ENCODE data around the gene ZNF134.

The ZNF134 gene

DNA sequence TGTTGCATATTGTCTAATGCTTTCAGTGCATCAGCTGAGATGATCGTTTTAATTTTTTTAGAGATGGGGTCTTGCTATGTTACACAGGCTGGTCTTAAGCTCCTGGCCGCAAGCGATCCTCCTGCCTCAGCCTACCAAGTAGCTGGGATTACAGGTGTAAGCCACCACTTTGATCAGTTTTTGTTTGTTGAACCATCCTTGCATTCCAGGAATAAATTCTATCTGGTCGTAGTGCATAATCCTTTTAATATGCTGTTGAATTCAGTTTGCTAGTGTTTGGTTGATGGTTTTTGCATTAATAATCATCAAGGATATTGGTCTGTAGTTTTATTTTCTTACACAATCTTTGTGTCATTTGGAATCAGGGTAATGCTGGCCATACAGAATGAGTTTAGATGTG, 23.3 kb downstream of the ZNF134 start:
- DNase-seq (ENCODE audit: low read depth in 2 of 2): no peak

DNA sequence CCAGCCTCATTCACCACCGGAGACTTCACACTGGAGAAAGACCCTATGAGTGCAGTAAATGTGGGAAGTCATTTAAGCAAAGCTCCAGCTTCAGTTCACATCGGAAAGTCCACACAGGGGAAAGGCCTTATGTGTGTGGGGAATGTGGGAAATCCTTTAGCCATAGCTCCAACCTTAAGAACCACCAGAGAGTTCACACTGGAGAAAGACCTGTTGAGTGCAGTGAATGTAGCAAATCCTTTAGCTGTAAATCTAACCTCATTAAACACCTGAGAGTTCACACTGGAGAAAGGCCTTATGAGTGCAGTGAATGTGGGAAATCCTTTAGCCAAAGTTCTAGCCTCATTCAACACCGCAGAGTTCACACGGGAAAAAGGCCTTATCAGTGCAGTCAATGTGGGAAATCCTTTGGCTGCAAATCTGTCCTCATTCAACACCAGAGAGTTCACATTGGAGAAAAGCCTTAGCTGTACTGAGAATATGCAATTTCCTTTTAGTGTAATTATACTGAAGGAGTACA, 27.7 kb downstream of the ZNF134 start:
- DNase-seq (ENCODE audit: low read depth in 2 of 2): no peak

DNA sequence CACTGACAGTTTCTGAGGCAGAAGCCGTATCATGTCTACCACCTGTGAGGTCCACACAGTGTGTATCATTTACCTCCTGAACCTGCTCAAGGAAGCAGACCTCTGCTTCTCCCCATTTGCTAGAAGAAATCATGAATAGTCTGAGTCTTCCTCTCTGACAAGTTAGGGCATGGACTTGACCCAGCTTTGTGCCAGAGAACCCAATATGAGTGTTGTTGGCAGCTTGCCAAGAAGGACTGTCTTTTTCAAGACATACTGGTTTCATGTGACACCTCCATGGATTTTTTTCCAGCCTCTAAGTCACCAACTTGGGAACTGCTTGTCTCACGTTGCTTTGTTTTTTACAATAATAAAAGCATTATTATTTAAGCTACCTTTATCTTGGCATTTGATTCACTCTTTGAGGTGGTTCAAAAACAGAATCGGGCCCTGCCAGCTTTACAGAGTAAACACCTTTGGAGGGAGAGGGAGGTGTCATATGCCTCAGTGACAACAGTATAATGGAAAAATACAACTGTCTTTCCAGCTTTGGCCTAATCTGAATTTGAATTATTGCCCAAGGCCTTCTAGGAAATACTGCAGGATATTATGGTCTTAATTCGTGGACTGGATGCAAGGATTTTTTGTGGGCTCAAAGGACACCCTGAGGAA, 28.5 kb downstream of the ZNF134 start:
- DNase-seq (ENCODE audit: low read depth in 2 of 2): no peak

DNA sequence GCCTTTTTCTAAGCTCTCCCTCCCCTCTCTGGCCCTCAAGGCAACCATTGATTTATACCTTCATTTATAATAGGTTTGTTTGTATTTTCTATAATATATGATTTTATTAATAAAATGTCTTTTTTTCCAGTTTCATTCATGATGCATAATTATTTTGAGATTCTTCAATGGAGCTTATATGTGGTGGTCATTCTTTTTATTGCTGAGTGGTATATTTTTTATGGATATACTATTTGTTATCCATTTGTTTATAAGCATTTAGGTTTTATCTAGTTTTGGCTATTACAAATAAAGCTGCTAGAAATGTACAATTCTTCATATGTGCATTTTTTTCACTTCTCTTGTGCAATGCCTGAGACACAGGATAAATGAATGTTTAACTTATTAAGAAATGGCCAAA, 29.7 kb downstream of the ZNF134 start:
- no peak for DNase-seq (ENCODE audit: low read depth in 2 of 2)

DNA sequence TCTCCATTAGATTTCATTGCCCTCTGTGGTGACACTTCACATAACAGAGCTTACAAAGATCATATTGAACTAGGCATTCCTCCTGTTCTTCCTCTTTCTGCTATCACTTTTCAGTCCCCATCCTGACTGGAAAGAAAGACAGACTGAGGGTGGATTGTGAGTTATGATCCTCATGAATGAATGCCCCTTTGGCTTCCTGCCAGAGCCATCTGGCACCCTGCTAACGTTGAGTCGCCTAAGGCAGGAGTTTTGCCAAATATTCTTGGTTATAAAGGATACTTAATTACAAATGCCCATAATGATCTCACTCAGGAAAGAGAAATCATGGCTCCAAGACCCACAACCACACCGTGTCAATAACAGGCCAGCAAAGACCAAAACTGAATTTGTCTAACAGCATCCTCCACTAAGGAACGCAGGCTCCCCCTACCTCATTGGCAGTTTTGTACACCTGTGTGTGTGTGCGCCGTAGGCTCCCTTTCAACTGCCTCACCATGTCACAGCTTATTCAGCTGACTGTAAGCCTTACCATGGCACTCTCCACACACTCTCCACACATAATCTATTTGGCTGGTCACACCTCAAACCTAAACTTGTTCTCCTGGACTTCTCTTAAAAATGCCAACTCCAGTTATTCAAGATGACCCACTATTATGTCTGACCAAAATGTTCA, 34.4 kb downstream of the ZNF134 start:
- no peak for DNase-seq (ENCODE audit: low read depth in 2 of 2)

DNA sequence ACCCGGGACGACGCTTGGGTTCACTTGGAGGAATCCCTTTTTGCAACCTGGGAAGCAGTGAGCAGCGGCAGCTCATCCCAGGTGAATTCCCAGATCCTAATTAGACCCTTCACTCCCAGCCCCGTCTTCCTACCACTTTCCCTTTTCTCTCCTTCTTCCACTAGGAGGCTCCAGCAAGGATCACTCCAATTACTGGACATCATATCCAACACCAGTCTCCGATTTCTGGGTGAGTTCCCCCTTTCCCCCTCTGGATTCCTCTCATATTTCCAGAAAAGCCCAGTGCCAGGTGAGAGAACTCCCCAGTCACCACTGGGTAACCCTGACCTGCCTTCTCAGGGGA, 37.6 kb downstream of the ZNF134 start:
- no peak for DNase-seq (ENCODE audit: low read depth in 2 of 2)

DNA sequence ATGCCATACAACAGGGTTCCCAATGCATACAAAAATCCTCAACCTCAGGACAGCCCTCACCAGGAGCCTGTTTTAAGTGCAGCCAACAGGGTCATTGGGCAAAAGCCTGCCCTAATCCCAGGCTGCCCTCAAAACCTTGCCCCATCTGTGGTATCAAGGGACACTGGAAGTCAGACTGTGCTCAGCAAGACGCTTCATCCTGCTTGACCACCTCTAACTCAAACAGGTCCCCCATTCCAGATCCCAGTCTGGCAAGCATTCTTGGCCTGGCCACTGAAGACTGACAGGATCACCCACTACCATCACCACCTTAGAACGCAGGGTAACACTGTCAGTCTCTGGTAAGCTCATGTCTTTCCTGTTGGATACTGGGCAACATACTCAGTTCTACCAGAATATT, 39.6 kb downstream of the ZNF134 start:
- DNase-seq (ENCODE audit: low read depth in 2 of 2): no peak

DNA sequence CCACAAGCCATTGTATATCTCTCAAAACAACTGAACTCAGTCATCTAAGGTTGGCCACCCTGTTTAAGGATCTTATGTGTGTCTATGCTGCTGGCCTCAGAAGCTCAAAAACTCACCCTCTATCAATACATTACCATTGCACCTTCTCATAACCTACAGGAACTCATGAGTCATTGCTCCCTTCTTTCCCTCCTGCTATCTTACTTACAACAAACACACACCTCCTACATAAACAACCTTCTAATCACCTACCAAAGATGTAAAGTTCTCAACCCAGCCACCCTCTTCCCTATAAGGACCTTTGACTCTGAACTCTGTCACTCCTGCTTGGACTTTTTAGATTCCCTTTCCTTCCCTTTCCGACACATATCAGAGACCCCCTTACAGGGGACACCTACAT, 41.4 kb downstream of the ZNF134 start:
- DNase-seq (ENCODE audit: low read depth in 2 of 2): no peak

DNA sequence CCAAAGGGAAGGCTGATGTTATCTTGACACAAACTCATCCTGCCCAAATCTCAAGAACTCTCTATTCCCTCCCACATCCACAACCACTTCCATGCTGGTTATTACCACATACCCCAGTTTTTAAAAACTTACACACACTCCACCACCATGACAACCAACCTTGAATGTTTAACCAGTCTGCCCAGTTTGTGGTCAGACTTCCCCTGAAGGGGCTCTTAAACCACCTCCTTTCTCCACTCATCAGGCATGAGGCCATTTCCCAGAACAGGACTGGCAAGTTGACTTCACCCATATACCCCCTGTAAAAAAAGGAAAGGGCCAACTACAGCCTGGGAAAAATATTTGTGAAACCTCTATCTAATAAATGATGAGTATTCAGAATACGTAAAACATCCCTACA, 42.3 kb downstream of the ZNF134 start:
- no peak for DNase-seq (ENCODE audit: low read depth in 2 of 2)

DNA sequence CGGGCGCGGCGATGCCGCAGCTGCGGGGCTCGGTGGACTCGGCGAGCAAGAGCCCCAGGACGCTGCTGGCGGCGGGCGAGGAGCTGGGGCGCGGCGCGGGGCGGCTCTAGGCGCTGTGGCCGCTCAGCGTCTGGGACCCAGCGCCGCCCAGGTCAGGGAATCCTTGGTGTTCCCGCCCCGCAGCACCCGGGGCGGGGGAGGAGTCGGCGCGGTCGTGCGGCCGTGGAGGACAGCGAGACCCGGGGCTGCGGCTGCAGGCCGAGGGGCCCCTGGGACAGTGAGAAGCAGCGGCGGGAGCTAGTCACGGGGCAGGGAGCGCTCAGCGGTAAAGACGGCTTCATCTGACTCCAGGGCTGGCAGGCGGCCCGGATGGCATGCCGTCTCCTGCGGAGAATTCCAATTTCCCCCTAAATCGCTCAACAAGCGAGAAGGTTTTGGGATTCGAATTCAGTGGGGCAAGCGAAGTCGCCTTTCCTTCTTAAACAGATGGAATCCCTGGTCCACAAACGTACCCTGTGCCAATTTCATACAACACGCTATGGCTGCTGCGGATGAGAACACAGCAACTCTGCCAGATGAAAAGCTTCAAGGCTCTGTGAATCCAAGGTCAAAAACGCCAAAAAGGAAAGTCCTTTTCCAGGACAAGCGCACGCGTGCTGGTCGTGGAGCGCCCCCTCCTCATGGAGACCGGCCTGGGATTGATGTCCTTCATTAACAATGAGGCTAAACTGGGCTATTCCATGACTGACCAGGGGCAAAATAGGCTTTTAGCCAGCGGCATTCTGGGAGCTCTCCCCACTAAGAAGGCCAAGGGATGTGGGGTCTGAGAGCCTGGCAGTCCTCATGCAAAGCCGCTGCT, 50.5 kb downstream of the ZNF134 start:
- no peak for DNase-seq (ENCODE audit: low read depth in 2 of 2)

DNA sequence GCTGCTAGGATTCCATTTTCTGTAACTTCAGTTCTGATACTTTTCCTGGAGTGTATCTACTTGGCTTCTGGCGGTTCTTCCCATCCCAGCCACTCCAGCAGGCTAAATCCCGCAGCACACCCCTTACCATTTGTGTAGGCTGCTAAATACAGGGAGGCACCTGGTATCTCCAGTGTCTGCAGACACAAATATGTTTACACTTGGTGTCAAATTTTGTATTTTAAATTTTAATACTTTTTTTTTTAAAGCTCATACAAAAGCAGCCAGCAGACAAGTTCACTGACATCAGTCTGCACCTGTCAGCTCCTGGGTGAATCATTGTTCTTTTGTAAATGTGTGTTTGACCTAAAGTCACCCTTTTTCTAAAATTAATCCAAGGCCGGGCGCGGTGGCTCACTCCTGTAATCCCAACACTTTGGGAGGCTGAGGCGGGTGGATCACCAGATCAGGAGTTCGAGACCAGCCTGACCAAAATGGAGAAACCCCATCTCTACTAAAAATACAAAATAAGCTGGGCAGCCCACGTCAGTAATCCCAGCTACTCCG, 51.3 kb downstream of the ZNF134 start:
- no peak for DNase-seq (ENCODE audit: low read depth in 2 of 2)

DNA sequence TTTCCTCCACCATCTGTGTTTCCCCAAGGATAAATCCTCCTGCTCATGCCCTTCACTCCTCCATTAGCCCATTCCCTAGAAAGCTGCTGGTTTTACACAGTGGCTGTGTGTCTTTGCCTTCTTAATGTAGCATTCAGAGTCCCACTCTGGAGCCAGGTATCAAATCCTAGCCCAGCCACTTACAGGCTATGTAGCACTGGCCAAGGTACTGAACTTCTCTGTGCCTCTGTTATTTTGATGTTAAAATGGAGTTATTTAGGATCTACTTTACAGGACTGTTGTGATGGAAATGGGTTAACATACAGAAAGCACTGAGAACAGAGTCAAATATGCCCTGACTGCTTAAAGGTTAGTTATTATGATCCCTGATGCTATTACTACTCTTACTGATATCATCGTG, 53.2 kb downstream of the ZNF134 start:
- DNase-seq (ENCODE audit: low read depth in 2 of 2): no peak

DNA sequence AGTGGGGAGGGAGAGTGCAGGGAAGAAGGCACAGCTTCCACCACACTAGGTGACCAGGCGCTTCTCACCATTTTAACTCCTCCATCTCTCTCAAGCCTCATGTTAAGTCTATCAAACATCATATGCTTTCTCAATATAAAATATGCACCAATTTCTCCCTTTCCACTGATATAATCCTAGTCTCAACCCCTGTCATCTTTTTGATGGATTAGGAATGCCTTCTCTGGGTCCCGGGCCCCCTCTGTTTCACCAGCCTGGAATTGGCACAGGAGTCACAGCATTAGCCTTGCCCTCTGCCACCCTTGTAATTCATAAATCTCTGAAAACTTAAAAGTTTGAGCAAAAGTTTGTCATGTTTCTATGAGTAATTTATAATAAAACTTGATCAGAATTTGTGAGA, 54.6 kb downstream of the ZNF134 start, which contains the start of gene ZSCAN4:
Gene ZSCAN4 (plus strand): TSS at position 301 of the 400 bp plus-strand sequence. CDS start 7,211 bp downstream, outside the sequence.
- no peak for DNase-seq (ENCODE audit: low read depth in 2 of 2)

DNA sequence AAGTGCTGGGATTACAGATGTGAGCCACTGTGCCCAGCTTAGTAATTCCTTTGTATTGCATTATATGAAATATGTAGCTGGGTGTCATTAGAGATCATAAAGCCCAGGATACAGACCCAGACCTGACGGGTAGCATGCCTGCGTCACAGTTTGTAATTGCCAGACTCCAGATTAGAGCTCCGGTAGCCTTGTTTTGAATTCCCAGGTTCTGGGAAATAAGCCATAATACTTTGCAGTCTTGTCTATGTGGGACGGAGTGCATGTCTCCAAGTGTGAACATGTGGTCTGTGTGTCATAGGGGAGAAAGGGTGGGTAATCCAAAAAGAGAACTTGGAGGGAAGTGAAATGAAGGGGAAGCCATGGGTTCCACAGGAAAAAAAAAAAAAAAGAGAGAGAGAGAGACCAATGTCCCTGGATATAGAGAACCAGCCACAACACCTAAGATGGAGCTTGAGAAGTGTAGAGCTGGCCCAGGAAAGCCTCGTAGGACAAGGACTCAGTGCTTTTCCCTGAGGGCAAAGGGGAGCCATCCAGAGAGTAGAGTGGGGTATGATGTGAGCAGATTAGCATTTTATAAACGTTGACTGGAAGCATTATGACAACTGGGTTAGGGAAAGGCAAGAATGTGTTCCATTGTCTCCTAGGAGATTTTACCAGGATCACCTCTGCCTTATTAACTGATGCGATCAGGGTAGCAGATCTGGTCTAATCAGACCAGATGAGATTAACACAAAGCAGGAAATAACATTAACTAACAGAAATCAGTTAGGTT, 57.3 kb downstream of the ZNF134 start:
- DNase-seq (ENCODE audit: low read depth in 2 of 2): no peak

DNA sequence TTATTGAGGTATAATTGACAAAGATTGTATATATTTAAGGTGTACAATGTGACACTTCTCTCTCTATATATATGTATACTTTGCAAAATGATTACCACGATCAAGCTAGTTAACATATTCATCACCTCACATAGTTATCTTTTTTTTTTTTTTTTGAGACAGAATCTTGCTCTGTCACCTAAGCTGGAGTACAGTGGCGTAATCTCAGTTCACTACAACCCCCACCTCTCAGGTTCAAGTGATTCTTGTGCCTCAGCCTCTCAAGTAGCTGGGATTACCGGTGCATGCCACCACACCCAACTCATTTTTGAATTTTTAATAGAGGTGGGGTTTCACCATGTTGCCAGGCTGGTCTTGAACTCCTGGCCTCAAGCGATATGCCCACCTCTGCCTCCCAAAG, 58.4 kb downstream of the ZNF134 start:
- no peak for DNase-seq (ENCODE audit: low read depth in 2 of 2)
